H1 (cell line): ENCODE data around the gene TAX1BP3. TPM values are rescaled to one million over a fixed set of nuclear protein-coding genes. Genes with fewer than 3 reads are reported as not detected.

Experiments used
- CTCF ChIA-PET: fragments of 300-600 bp; sonication (Branson Sonifier 250); formaldehyde crosslinking; loops from one replicate; lab custom pipeline; 2021; ENCODE audit not compliant: partially characterized antibody; lab: Charles Lee
- POLR2A ChIA-PET: fragments of 300-600 bp; sonication (Branson Sonifier 250); formaldehyde crosslinking; loops from one replicate; lab custom pipeline; 2021; ENCODE audit warnings: inconsistent platforms; ENCODE audit not compliant: partially characterized antibody; lab: Charles Lee
- DNase-seq, 2 experiments: peaks; one replicate each; pipeline versions ENCODE4 v3.0.0 to v3.0.0-alpha.2; 2010 to 2022; ENCODE audit warnings: low spot score in 2 of 2, low read depth in 1 of 2, mixed read lengths in 1 of 2
- FAIRE-seq: peaks from 2 replicates; lab custom pipeline; 2011; peaks lifted over from hg19 to GRCh38; lab: Jason Lieb, UNC
- H2AFZ ChIP-seq: 2 replicates; pipeline ENCODE4 v1.8.1; 2012; ENCODE audit warnings: low read length, inconsistent platforms
- H2AK5ac ChIP-seq: 2 replicates; pipeline ENCODE4 v1.6.1; 2013; ENCODE audit warnings: low read depth, low read length
- H2BK120ac ChIP-seq: replicated peaks from 2 replicates; pipeline ENCODE3; 2013; ENCODE audit warnings: low read depth, low read length, inconsistent platforms
- H2BK12ac ChIP-seq: 2 replicates; pipeline ENCODE4 v1.6.1; 2013; ENCODE audit warnings: low read depth, low read length
- H2BK15ac ChIP-seq: 2 replicates; pipeline ENCODE4 v1.6.1; 2013; ENCODE audit warnings: low read length
- H2BK20ac ChIP-seq: 2 replicates; pipeline ENCODE4 v1.6.1; 2013; ENCODE audit warnings: low read length
- H2BK5ac ChIP-seq: 2 replicates; pipeline ENCODE4 v1.6.1; 2013; ENCODE audit warnings: low read depth, low read length
- H3K14ac ChIP-seq: 2 replicates; pipeline ENCODE4 v1.6.1; 2013; ENCODE audit warnings: inconsistent platforms; ENCODE audit not compliant: insufficient read length
- H3K18ac ChIP-seq: 2 replicates; pipeline ENCODE4 v1.6.1; 2013; ENCODE audit warnings: low read length; ENCODE audit errors: extremely low read depth
- H3K23ac ChIP-seq: 2 replicates; pipeline ENCODE4 v1.6.1; 2013; ENCODE audit warnings: inconsistent platforms; ENCODE audit not compliant: insufficient read length
- H3K23me2 ChIP-seq: 2 replicates; pipeline ENCODE4 v1.6.1; 2013; ENCODE audit warnings: low read depth, low read length
- H3K27ac ChIP-seq: 2 replicates; pipeline ENCODE4 v1.6.1; 2011; ENCODE audit warnings: low read depth, low read length, inconsistent platforms
- H3K27me3 ChIP-seq, 4 experiments: replicated peaks in 1 of 4; 1 replicate in 1 of 4; 2 replicates in 3 of 4; pipeline versions ENCODE4 v1.6.1 to v1.8.1; 2011 to 2013; ENCODE audit warnings: low read length in 3 of 4, mild to moderate bottlenecking in 3 of 4, inconsistent platforms in 2 of 4, mixed read lengths in 2 of 4, moderate library complexity in 1 of 4; ENCODE audit not compliant: control insufficient read depth in 3 of 4, insufficient read depth in 3 of 4; ENCODE audit errors: extremely low read depth in 1 of 4
- H3K36me3 ChIP-seq, 4 experiments: 2 replicates each; pipeline versions ENCODE4 v1.6.1 to v1.8.1; 2011 to 2013; ENCODE audit warnings: mild to moderate bottlenecking in 4 of 4, low read length in 3 of 4, moderate library complexity in 2 of 4, control low read depth in 1 of 4, inconsistent platforms in 1 of 4; ENCODE audit not compliant: insufficient read depth in 4 of 4, control insufficient read depth in 2 of 4
- H3K4ac ChIP-seq: replicated peaks from 2 replicates; pipeline ENCODE3; 2013; ENCODE audit warnings: low read length, low read depth, mixed read lengths, inconsistent platforms; ENCODE audit not compliant: insufficient read length
- H3K4me1 ChIP-seq, 4 experiments: replicated peaks in 1 of 4; 1 replicate in 1 of 4; 2 replicates in 3 of 4; pipeline versions ENCODE4 v1.6.1 to v1.8.1; 2011 to 2013; ENCODE audit warnings: low read length in 3 of 4, inconsistent platforms in 2 of 4, mixed read lengths in 1 of 4; ENCODE audit not compliant: insufficient read depth in 4 of 4, control insufficient read depth in 3 of 4
- H3K4me2 ChIP-seq, 2 experiments: 2 replicates each; pipeline versions ENCODE4 v1.6.1 to v1.8.1; 2011 to 2013; ENCODE audit warnings: low read depth in 2 of 2, low read length in 2 of 2, control low read depth in 1 of 2, inconsistent platforms in 1 of 2, mild to moderate bottlenecking in 1 of 2; ENCODE audit not compliant: insufficient read depth in 1 of 2
- H3K4me3 ChIP-seq, 4 experiments: fragments of 200-600, 300-600 bp in 1 of 4; sonication (generic), shearing (Covaris generic), sonication (Bioruptor Twin) in 1 of 4; 2 replicates each; pipeline versions ENCODE4 v1.5.1 to v1.8.1; 2011 to 2016; ENCODE audit warnings: low read length in 4 of 4, low read depth in 3 of 4, control low read depth in 2 of 4, inconsistent platforms in 2 of 4, mild to moderate bottlenecking in 2 of 4, mixed read lengths in 1 of 4, moderate library complexity in 1 of 4; ENCODE audit not compliant: insufficient read depth in 2 of 4; ENCODE audit errors: extremely low read depth in 1 of 4
- H3K56ac ChIP-seq: replicated peaks from 2 replicates; pipeline ENCODE3; 2013; ENCODE audit warnings: low read depth, mild to moderate bottlenecking, mixed read lengths, low read length, inconsistent platforms; ENCODE audit not compliant: insufficient read length
- H3K79me1 ChIP-seq: 2 replicates; pipeline ENCODE4 v1.6.1; 2013; ENCODE audit warnings: low read depth, low read length, control low read depth
- H3K79me2 ChIP-seq, 2 experiments: 2 replicates each; pipeline versions ENCODE4 v1.6.1 to v1.8.1; 2012 to 2013; ENCODE audit warnings: low read length in 2 of 2, mild to moderate bottlenecking in 2 of 2, inconsistent platforms in 1 of 2; ENCODE audit not compliant: insufficient read depth in 2 of 2, control insufficient read depth in 1 of 2
- H3K9ac ChIP-seq, 4 experiments: replicated peaks in 1 of 4; 1 replicate in 1 of 4; 2 replicates in 3 of 4; pipeline versions ENCODE4 v1.6.1 to v1.8.1; 2011 to 2013; ENCODE audit warnings: low read depth in 3 of 4, low read length in 3 of 4, control low read depth in 2 of 4, mild to moderate bottlenecking in 2 of 4, moderate library complexity in 2 of 4, inconsistent platforms in 1 of 4; ENCODE audit errors: extremely low read depth in 1 of 4
- H3K9me3 ChIP-seq, 2 experiments: 2 replicates each; pipeline versions ENCODE4 v1.6.1 to v1.8.1; 2012 to 2013; ENCODE audit warnings: mild to moderate bottlenecking in 2 of 2, moderate library complexity in 2 of 2, control low read depth in 1 of 2, inconsistent platforms in 1 of 2, low read depth in 1 of 2, low read length in 1 of 2, mixed read lengths in 1 of 2; ENCODE audit not compliant: insufficient read depth in 2 of 2
- H4K20me1 ChIP-seq, 2 experiments: replicated peaks in 1 of 2; 2 replicates each; pipeline versions ENCODE3 to v1.8.1; 2011 to 2013; ENCODE audit warnings: inconsistent platforms in 2 of 2, low read length in 2 of 2, mild to moderate bottlenecking in 1 of 2; ENCODE audit not compliant: insufficient read depth in 2 of 2, control insufficient read depth in 1 of 2
- H4K5ac ChIP-seq: 2 replicates; pipeline ENCODE4 v1.6.1; 2013; ENCODE audit warnings: low read length, low read depth, mixed read lengths, inconsistent platforms; ENCODE audit not compliant: insufficient read length
- H4K8ac ChIP-seq: 2 replicates; pipeline ENCODE4 v1.8.0; 2013; ENCODE audit warnings: mild to moderate bottlenecking, moderate library complexity, low read length, inconsistent platforms; ENCODE audit not compliant: insufficient read depth; ENCODE audit errors: extremely low read depth
- H4K91ac ChIP-seq: replicated peaks from 2 replicates; pipeline ENCODE3; 2013; ENCODE audit warnings: low read length, mixed read lengths, inconsistent platforms; ENCODE audit not compliant: insufficient read length
- EGR1 ChIP-seq: IDR thresholded peaks from 2 replicates; pipeline ENCODE4 v1.6.1; 2011; ENCODE audit warnings: low read depth, low read length, borderline replicate concordance
- EP300 ChIP-seq, 2 experiments: IDR thresholded peaks; 1 replicate in 1 of 2; 2 replicates in 1 of 2; pipeline ENCODE4 v1.6.1; 2011 to 2012; ENCODE audit warnings: low read depth in 2 of 2, low read length in 2 of 2, mild to moderate bottlenecking in 2 of 2, borderline replicate concordance in 1 of 2, inconsistent platforms in 1 of 2, moderate library complexity in 1 of 2
- HDAC2 ChIP-seq, 2 experiments: fragments of 300-600 bp in 1 of 2; sonication (generic) in 1 of 2; IDR thresholded peaks; 2 replicates each; pipeline ENCODE4 v1.6.1; 2011 to 2012; ENCODE audit warnings: low read depth in 2 of 2, low read length in 2 of 2, mild to moderate bottlenecking in 2 of 2, moderate library complexity in 2 of 2, borderline replicate concordance in 1 of 2, inconsistent platforms in 1 of 2
- HDAC6 ChIP-seq: IDR thresholded peaks from one replicate; pipeline ENCODE4 v1.7.1; 2012; ENCODE audit warnings: low read depth, mild to moderate bottlenecking, inconsistent platforms, low read length, moderate library complexity
- NANOG ChIP-seq: IDR thresholded peaks from 2 replicates; pipeline ENCODE4 v1.6.1; 2011; ENCODE audit warnings: low read length, low read depth, mild to moderate bottlenecking, inconsistent platforms; ENCODE audit not compliant: insufficient read depth, poor library complexity, severe bottlenecking
- RFX5 ChIP-seq: IDR thresholded peaks from 2 replicates; pipeline ENCODE4 v1.6.1; 2011; ENCODE audit warnings: low read depth, low read length, improper control_type of control experiment, borderline replicate concordance
- TEAD4 ChIP-seq: IDR thresholded peaks from 2 replicates; pipeline ENCODE4 v1.6.1; 2012; ENCODE audit warnings: low read depth, low read length, inconsistent platforms, mixed read lengths
- ZNF274 ChIP-seq: IDR thresholded peaks from 2 replicates; pipeline ENCODE4 v1.7.0; 2012; ENCODE audit warnings: low read length, borderline replicate concordance; ENCODE audit errors: extremely low read depth
- WGBS, 2 experiments: shearing (Covaris generic) in 1 of 2; methylation state at CpG; one replicate each; pipeline versions ENCODE4 v1.1.6 to v1.1.7; 2013 to 2015; ENCODE audit warnings: low lambda C conversion rate in 2 of 2, mixed read lengths in 2 of 2, inconsistent platforms in 1 of 2, low coverage in 1 of 2, missing lambda C conversion rate in 1 of 2; ENCODE audit not compliant: insufficient replicate concordance in 2 of 2, insufficient coverage in 1 of 2, insufficient read length in 1 of 2; ENCODE audit errors: extremely low coverage in 1 of 2, missing lambda C conversion rate in 1 of 2; 5-methylcytosine and 5-hydroxymethylcytosine counted together
- polyA plus RNA-seq, 7 experiments: library from polyadenylated mRNA; depleted of rRNA in 3 of 7; stranded (reverse) in 5 of 7; unstranded in 2 of 7; fragments of >200 nt in 5 of 7; fragments of 200-250 nt in 2 of 7; gene quantifications; 1 replicate in 5 of 7; 2 replicates in 1 of 7; 4 replicates in 1 of 7; pipeline versions ENCODE4 v1.2.1 to v1.2.3, GENCODE V29; 2011 to 2013; ENCODE audit warnings: missing spikeins in 2 of 7, mixed read lengths in 2 of 7
- total RNA-seq: library from RNA; stranded (reverse); fragmentation: NEBNext Ultra II Directional; extraction: Animal tissue kit (Norgen Biotek cat#: 25700); gene quantifications from 2 replicates; pipeline ENCODE4 v1.2.1, GENCODE V29; 2021

The TAX1BP3 gene
- total and polyA plus RNA-seq, 2 of the 8 experiments (the other 6 are each of a cell fraction or from before 2014, with no cell fraction given) = 65.3 to 81.8 TPM

DNA sequence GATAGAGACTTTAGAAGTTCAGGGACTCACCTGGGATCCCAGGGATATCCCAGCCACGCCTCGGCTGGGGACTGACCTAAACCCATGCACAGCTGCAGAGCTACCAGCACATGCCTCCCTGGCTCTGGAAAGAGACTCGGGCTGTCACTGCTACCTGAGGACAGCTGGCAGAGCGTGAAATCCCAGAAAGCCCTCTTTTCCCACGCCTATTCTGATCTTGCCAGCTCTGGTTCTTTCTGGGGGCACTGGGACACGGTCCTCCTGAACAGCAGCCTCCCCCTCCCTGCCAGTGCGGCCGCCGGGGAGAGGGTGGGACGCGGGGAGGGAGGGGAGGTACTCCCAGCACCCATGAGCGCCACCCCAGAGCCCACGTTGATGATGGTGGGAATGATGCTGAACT lies 16.8 kb upstream of the TAX1BP3 start:
- Histone ChIP-seq H2BK15ac (no peak overlapping the region), H3K4me1 (peaks cover 0 to 3% (median 0%) of the 10 kb centered on the region in 4 experiments; a peak in 3 of 7 replicates), H4K91ac (no peak overlapping the region), H2BK12ac (no peak overlapping the region), H3K27me3 (no peaks in the 10 kb centered on the region), H3K4me2 (no peak overlapping the region), H3K4ac (no peak overlapping the region), H4K8ac (no peak overlapping the region), H3K79me2 (no peaks in the 10 kb centered on the region), H3K79me1 (no peaks in the 10 kb centered on the region), H4K5ac (no peak overlapping the region), H3K36me3 (no peaks in the 10 kb centered on the region), H3K23ac (no peak overlapping the region), H2AFZ (no peak overlapping the region), H3K9ac (no peak overlapping the region), H3K18ac (peak overlapping the region; percentile 60; the same call in 1 of the 2 replicates), H2AK5ac (no peak overlapping the region), H4K20me1 (peaks cover 0 to 4% of the 10 kb centered on the region in 2 experiments), H2BK120ac (no peak overlapping the region), H3K4me3 (no peak overlapping the region), H3K56ac (no peak overlapping the region), H3K14ac (no peak overlapping the region), H3K27ac (no peak overlapping the region), H3K23me2 (no peaks in the 10 kb centered on the region), H2BK20ac (no peak overlapping the region), H3K9me3 (no peaks in the 10 kb centered on the region), H2BK5ac (no peak overlapping the region)
- CTCF ChIA-PET = no interaction called here
- TF ChIP-seq ZNF274 (no peak), HDAC2 (IDR thresholded peaks at IDR 0.05; ENCODE audit: borderline replicate concordance in 1 of 2, low read depth in 2 of 2, low read length in 2 of 2) (no peak), EP300 (IDR thresholded peaks at IDR 0.05; ENCODE audit: borderline replicate concordance in 1 of 2, low read depth in 2 of 2, low read length in 2 of 2) (no peak), HDAC6 (no peak), RFX5 (no peak), NANOG (no peak), EGR1 (no peak), TEAD4 (no peak)
- FAIRE-seq (no peak), DNase-seq (peak in 1 of 2 experiments; percentile 41)
- 95% methylated on average over 6 of the region's 13 CpGs; no CpG with 5 or more reads in 1 of the 2 experiments for WGBS, 2 experiments
- POLR2A ChIA-PET = no interaction called here
